Liver (tissue), 4 donors: ENCODE results near the gene DUSP21. TPM values are rescaled to one million over a fixed set of nuclear protein-coding genes. Genes with fewer than 3 reads are reported as not detected.

Source experiments
- polyA plus RNA-seq, 2 donors: library from polyadenylated mRNA; stranded (reverse) in 1 of 2; unstranded in 1 of 2; fragments of 200-250 nt in 1 of 2; fragments of >200 nt in 1 of 2; fragmentation: Nextera tagmentation in 1 of 2; extraction: Ambion mirVana in 1 of 2; gene quantifications; one replicate each; pipeline versions ENCODE4 v1.2.1 to v1.2.3, GENCODE V29; 2013 to 2015
- total RNA-seq, 2 donors: library from RNA; depleted of rRNA; stranded (reverse); fragments of >200 nt; gene quantifications; one replicate each; pipeline ENCODE4 v1.2.3, GENCODE V29; 2014
- donor health status: healthy.
- donor health status: healthy.
- donor health status: healthy.

Gene DUSP21
- total and polyA plus RNA-seq, 4 donors: 1.6 TPM; not detected in 3

Other genes with a start within 250 kb of the DUSP21 start
- 10 to 100 TPM; 30.0 to 30.2 TPM for gene KDM6A, start 29.2 kb downstream of the DUSP21 start, total RNA-seq
- 1 to 10 TPM; 5.3 to 6.5 TPM for gene KDM6A, start 29.2 kb downstream of the DUSP21 start, polyA plus RNA-seq